GM23248 (cell line): ENCODE measurements around the gene RAPGEF4.

Source experiments
- EZH2 ChIP-seq: fragments of 200-600 bp; sonication (generic); IDR thresholded peaks from 2 replicates; pipeline ENCODE4 v1.6.1; 2018; ENCODE audit warnings: antibody characterized with exemption, mild to moderate bottlenecking; ENCODE audit not compliant: insufficient read depth, poor library complexity, severe bottlenecking
- EZH2phosphoT487 ChIP-seq: fragments of 200-600 bp; sonication (generic); IDR thresholded peaks from 2 replicates; pipeline ENCODE4 v1.6.1; 2018; ENCODE audit warnings: antibody characterized with exemption, moderate library complexity, mild to moderate bottlenecking, low read depth; ENCODE audit not compliant: insufficient read depth

GRCh38 chr2:173099271-173099670 lies 363.6 kb downstream of the RAPGEF4 start:
- TF ChIP-seq EZH2phosphoT487 (no peak), EZH2 (no peak)
